Activated T-helper 9 cell treated with anti-CD3 and anti-CD28 coated beads, Interleukin-2, amount 50 U/mL, for 16 hours (primary cell): ENCODE results near the gene KCNK17.
A peak's percentile ranks its signal among the peaks of the same experiment; 100 is the strongest.

Experiments used
- DNase-seq: peaks from one replicate; pipeline ENCODE4 v3.0.0-alpha.2; 2020; ENCODE audit warnings: low read depth

KCNK17 gene

GRCh38 chr6:39335780-39336545, 21.7 kb upstream of the KCNK17 start:
- no peak for DNase-seq

- DNase-seq, result no peak
These were observed 19.6 kb upstream of the KCNK17 start for GRCh38 chr6:39333644-39334438.

GRCh38 chr6:39330476-39330875, 16.3 kb upstream of the KCNK17 start:
- no peak for DNase-seq

- no peak for DNase-seq
These were observed 15.8 kb upstream of the KCNK17 start for GRCh38 chr6:39330057-39330456.

DNA sequence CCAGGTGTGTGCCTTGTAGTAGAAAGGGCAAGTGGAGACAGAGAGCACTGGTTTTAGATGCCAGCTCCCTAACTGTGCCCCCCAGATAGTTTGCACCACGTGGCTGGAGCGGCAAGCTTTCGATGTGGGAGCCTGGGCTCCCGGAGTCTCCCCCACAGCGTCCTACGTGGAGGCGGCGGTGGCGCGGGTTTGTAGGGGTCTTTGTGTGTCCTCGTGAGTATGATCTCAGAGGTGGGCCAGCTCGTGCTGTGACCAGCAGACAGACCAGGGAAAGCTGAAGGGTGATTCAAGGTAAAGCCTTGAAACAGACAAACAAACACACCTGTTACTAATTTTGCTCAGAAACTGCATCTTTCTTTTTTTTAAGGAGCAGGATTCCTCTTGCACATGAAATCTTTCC, 13.8 kb upstream of the KCNK17 start:
- no peak for DNase-seq

DNA sequence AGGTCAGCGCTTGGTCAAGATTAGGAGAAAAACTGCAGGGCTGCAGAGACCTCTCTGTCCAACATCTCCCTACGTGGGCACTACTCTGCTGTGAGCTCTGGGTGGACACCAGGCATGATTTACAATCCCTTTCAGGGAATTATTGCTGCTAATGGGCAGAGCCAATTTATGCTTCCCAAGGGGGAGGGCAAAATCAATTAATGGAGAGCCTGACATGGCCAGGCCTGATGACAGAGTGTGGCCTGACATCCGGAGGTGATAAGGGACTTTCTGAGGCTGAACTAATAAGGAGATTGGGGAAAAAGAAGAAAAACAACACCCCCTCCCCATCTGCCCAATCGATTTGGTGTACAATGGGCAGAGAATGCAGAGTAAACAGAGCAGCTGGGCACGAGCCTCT, 13.3 kb upstream of the KCNK17 start:
- no peak for DNase-seq

GRCh38 chr6:39322306-39322850, 8.2 kb upstream of the KCNK17 start, which contains the start of gene KCNK16:
KCNK16 (minus strand) TSS chr6:39322702; CDS start chr6:39322540, 162 bp downstream.
- no peak for DNase-seq

GRCh38 chr6:39321761-39322160, 7.5 kb upstream of the KCNK17 start:
- no peak for DNase-seq

DNA sequence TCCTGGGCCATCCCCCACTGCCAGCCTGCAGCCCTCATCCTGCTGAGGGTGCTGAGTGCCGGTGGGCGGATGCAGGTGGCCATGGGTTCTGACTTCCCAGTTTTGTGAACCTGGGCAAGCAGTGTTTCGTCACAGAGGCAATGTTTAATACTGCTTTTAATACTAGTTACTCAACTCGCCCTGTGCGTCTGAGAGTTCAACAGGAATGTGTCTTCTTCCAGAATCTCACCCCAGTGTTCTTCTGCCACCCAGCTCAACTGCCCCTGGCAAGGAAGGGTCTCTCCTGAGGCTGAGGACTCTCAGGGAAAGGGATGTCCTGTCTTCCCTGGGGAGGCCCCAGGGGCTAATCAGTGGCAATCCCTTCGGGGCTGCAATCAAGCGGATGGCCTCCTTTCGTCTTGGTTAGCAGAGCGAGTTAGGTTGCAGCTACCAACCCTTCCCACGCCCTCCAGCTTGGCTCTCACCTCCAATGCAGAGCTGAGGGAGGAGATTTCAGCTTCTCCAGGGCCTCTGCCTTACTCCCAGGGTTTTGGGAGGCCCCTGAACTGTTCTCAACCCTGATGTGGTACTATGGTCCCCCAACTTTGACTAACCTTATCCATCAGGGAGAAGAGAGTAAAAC, 6.3 kb upstream of the KCNK17 start:
- DNase-seq, result no peak

GRCh38 chr6:39319621-39320362, 5.6 kb upstream of the KCNK17 start:
- DNase-seq, result no peak

- no peak for DNase-seq
These were observed 3.0 kb upstream of the KCNK17 start for GRCh38 chr6:39317256-39317655.

DNA sequence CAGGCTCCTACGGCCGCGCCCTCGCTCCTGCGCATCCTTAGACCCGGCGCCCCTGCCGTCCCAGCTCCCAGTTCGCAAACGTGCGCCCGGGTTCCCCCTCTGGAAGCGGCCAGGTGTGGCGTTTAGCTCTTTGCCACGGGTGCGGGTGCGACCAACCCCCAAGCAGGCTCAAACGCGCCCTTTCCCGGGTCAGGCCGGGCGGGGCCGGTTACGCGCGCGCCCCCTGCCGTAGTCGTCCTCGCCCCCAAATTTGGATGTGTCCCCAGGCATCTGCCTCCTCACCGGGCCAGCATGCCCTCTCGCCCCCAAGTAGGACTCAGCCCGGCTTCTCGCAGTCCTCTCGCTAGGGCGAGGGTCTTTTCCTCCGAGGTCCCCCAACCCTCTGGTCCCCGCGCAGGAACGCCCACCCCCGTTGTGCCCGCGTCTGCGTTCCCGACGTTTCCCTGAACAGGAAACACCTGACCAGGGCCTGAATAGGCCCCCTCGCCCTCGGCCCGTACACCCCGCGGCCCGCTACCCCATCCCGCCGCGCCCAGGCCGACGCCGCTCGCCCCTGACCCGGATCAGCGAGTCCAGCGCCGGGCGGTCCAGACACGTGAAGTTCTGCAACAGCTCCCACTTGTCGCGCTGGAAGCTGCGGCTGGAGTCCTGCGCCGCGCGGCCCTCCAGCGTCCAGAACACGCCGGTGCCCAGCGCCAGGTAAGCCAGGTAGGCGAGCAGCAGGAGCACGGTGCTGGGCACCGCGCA, 520 bp downstream of the KCNK17 start:
- DNase-seq, result no peak

DNA sequence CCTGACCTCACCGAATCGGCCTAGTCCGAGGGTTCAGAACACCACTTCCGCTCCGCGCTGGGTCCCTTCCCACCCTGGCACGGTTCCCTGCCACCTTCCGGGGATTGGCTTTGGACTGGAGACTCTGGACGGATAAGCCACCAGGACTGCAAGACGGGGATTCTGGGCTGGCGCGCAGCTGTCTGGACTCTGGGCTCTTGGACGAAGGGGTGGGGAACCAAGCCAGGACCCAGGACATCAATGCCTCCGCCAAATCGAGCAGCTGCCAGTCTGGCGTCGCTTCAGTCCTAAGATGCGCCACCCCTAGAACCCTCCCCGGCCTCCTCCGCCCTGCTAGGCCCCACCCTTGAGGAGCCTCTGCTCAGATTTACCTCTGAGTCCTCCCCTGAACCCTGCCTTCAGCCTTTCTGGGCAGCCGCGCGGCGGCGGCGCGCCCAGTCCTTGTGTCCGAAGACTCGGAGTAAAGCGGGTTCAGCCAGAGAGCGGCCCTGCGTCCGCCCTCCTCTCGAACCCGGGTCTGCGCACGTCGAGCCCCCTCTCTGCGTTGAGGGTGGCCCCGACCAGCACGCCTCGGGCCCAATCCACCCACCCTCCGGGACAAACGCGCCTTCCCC, 1.2 kb downstream of the KCNK17 start:
- DNase-seq, result no peak

GRCh38 chr6:39310542-39310941, 3.7 kb downstream of the KCNK17 start:
- no peak for DNase-seq

GRCh38 chr6:39309942-39310531, 4.2 kb downstream of the KCNK17 start:
- peak; percentile 13 for DNase-seq

- DNase-seq, result no peak
These were observed 6.8 kb downstream of the KCNK17 start for GRCh38 chr6:39307462-39307861.

DNA sequence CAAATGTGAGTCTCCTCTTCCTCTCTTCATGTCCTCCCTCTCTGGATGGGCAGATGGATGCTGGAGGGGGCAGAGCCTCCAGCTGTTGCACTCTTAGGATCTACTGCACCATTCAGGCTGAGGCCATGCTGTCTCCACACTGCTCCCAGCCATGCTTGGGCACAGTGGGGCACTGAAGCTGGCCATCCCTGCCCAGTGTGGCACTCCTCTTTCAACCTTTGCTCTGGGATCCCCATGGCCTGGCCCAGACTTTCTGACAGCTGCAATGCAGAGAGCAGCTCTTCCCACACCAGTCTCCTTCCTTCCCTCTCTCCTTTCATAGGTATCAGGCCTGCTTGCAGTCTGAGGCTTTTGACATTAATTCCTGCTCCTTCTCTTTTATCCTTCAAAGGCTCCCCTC, 9.3 kb downstream of the KCNK17 start:
- no peak for DNase-seq

DNA sequence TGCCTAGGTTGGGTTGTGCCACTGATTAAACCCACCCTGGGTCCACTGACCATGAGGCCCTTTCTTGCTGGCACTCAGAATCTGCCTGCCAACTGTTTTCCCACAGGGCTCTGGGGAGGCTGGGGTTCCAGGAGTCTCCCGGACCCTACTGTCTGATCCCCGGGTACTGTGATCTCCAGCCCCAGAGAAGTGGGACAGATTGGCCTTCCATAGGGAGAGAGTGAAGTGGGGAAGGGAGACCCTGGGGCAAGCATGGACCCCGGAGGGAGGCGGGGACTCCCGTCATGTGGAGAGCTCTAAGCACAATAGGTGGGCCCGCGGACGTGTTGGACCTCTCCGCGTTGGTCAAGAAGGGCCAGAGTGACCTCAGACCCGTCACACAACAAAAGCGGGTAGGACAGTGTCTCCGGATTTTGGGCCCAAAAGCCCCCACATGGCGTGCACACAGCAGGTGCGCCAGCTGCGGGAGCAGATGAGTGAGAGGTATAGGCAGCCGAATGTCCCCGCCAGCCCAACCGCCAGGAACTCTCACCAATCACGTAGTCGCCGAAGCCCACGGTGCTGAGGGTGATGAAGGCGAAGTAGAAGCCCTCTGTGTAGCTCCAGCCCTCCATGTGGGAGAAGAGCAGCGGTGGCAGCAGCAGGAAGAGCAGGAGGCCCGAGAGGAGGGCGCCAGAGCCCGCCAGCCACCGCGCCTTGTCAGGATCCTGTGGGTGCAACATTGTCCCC, 10.6 kb downstream of the KCNK17 start:
- DNase-seq, result no peak

- peak; percentile 70 for DNase-seq
These were observed 11.4 kb downstream of the KCNK17 start for GRCh38 chr6:39302669-39303424.
